Left renal pelvis (tissue), 4 donors: ENCODE data around the gene CAPN15. TPM values are rescaled to one million over a fixed set of nuclear protein-coding genes. Genes with fewer than 3 reads are reported as not detected.

Source experiments
- DNase-seq, 4 donors: peaks; one replicate each; pipeline ENCODE4 v3.0.0-alpha.2; 2013; ENCODE audit warnings: low read depth in 4 of 4, low spot score in 3 of 4
- polyA plus RNA-seq, 4 donors: library from polyadenylated mRNA; unstranded; fragments of 120-200 nt; gene quantifications; one replicate each; pipeline ENCODE4 v1.2.1, GENCODE V29; 2013; ENCODE audit not compliant: insufficient read length in 4 of 4

Gene CAPN15
- polyA plus RNA-seq, 4 donors, result 16.2 to 36.6 (median 23.5) TPM

DNA sequence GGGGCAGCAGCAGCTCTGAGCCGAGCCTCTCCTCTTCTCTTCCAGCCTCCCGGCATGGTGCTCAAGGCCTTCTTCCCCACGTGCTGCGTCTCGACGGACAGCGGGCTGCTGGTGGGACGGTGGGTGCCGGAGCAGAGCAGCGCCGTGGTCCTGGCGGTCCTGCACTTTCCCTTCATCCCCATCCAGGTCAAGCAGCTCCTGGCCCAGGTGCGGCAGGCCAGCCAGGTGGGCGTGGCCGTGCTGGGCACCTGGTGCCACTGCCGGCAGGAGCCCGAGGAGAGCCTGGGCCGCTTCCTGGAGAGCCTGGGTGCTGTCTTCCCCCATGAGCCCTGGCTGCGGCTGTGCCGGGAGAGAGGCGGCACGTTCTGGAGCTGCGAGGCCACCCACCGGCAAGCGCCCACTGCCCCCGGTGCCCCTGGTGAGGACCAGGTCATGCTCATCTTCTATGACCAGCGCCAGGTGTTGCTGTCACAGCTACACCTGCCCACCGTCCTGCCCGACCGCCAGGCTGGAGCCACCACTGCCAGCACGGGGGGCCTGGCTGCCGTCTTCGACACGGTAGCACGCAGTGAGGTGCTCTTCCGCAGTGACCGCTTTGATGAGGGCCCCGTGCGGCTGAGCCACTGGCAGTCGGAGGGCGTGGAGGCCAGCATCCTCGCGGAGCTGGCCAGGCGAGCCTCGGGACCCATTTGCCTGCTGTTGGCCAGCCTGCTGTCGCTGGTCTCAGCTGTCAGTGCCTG, 46.7 kb downstream of the CAPN15 start:
- DNase-seq, result no peak

DNA sequence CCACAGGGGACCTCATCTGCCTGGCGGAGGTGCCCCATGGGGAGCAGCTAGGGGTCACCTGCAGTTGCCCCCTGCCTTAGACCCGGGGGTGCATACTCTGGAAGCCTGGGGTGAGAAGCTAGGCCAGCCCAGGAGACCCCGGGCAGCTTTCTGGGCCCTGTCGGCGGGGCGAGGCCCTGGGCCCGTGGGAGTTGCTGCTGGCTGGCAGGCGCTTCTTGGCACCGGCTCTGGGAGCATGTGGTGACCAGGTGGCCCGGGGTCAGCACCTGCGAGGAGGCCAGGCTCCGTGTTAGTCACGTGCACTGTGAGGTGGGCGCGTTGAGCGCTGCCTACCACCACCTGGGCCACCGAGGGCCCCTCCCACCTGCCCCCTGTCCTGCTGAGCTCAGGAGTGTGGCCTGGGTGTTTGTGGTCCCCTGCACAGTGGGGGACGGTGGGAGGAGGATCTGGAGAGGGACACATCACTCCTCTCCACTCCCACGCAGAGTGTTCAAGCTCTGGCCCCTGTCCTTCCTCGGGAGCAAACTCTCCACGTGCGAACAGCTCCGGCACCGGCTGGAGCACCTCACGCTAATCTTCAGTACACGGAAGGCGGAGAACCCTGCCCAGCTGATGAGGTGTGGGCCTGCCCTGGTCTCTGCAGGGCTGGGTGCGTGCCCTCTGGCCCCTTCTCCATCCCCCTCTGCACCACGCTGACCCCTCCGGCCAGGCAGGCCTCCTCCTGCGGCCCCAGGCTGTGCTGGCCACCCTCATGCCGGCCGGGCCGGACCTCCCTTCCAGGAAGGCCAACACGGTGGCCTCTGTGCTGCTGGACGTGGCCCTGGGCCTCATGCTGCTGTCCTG, 48.1 kb downstream of the CAPN15 start:
- no peak for DNase-seq

DNA sequence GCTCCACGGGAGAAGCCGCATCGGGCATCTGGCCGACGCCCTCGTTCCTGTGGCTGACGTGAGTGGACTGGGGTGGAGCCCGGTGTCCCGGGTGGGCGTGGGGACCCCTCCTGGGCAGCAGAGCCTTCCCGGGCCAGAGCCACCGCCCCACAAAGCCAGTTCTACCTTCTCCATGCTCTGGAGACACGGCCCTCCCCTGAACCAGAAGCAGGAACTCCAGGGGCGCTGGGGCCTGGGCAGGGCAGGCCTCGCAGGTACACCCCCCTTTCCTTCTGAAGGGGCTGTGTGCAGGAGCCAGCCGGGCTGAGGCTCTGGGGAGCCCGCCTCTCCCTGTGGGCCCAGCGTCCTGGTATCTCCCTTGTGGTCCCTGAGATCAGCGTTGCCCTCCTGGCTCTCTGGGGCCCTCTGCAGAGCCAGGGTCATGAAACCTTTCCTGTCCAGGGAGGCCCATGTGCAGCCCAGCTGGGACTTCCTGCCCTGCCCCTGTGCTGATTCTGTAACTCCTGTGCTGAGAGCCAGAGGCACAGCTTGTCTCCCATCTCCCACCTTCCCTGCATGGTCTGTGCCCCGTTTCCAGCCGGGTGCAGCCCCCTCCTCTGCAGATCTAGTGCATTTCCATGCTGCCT, 48.8 kb downstream of the CAPN15 start:
- no peak for DNase-seq

DNA sequence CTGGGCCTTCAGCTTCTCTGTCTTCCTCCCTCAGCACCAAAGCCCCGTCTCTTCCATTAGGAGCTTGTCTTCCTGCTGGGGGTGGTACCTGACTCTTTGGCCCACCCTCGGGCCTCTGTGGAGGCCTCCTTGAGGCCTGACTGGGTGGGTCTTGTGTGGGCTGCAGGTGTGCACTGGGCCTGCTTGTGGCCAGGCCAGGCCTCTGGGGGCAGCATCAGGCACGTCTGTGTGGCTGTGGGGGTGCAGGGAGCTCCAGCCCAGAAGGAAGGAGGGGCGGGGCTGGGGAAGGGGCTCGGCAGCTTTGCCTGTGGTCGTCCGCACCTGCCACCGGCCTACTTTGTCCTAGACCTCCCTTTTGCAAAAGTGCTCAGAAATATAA, 49.3 kb downstream of the CAPN15 start:
- no peak for DNase-seq

DNA sequence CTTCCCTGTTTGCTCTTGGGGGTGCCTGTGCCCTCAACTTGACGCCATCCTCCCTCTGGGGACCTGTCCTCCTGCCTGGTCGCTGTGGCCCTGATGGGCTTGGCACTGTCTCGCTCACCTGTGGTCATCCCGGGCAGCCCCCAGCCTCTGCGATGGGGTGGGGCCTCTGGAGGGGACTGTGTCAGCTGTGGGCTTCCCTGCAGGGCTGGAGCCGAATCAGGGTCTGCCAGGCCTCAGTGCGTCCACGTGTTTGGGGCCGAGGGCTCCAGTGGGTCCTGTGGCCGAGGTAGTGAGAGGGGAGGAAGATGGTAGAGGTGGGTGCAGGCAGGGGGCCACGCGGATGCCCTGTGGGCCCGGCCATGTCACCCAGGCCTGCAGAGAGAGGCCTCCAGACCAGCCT, 50.3 kb downstream of the CAPN15 start:
- DNase-seq, result no peak

DNA sequence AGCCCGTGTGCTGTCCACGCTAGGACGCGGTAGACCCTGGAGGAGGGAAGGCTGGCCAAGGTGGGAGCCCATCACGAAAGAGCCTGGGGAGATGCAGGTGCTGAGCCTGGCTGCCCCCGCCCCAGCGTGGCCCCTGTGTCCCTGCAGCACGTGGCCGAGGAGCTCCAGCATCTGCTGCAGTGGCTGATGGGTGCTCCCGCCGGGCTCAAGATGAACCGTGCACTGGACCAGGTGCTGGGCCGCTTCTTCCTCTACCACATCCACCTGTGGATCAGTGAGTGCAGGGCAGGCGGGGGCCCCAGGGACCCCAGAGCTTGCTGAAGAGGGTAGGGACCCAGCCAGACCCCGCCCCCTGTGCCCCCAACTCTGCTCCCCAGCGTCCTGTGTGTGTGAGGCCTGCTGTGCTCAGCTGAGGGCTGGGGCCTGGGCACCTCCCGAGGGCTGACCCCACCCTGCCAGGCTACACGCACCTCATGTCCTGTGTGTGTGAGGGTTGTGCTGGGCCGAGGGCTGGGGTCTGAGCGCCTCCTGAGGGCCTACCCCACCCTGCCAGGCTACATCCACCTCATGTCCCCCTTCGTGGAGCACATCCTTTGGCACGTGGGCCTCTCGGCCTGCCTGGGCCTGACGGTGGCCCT, 50.8 kb downstream of the CAPN15 start:
- no peak for DNase-seq

DNA sequence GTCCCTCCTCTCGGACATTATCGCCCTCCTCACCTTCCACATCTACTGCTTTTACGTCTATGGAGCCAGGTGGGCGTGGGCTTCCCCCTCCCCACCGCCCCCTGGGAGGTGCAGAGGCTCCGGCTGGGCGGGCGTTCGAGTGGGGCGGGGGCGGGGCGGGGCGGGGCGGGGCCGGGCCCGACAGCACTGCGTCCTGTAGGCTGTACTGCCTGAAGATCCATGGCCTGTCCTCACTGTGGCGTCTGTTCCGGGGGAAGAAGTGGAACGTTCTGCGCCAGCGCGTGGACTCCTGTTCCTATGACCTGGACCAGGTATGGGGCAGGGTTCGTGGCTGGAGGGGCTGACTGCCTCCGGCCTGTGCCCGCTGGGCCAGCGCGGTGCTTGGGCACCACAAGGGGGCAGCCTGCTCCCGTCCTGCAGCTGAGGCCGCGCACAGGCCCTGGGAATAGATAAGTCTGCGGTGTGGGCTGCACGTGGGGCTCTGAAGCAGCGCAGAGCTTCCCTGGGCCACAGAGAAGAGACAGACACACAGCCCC, 51.4 kb downstream of the CAPN15 start:
- no peak for DNase-seq

DNA sequence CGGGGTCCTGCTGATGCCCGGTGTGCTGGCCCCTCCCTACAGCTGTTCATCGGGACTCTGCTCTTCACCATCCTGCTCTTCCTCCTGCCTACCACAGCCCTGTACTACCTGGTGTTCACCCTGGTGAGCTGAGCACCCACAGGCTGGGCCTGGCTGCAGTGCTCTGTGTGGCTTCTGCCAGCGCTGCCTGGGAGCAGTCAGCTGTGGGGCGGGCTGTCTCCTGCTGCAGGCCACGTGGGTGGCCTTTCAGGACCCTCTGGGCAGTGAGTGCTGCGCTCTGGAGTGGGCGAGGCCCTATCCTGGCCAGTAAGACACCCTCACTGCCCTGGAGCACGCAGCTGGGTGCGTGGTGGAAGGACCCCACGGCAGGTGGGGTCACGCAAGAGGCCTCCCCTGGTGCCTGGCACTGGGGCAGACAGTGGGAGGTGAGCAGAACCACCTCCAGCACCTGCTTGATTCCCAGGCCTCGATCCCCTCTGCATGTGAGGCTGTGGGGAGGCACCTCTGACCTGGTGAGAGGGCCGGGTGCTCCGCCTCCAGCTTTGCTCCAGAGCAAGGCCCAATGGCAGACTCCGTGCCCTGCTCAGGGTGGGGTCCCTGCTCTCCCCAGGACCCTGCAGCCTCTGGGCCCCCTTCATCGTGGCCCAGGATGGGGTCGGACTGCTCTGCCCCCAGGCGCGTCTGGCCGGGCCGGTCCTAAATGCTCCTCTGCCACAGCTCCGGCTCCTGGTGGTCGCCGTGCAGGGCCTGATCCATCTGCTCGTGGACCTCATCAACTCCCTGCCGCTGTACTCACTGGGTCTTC, 52.8 kb downstream of the CAPN15 start:
- DNase-seq, result no peak

DNA sequence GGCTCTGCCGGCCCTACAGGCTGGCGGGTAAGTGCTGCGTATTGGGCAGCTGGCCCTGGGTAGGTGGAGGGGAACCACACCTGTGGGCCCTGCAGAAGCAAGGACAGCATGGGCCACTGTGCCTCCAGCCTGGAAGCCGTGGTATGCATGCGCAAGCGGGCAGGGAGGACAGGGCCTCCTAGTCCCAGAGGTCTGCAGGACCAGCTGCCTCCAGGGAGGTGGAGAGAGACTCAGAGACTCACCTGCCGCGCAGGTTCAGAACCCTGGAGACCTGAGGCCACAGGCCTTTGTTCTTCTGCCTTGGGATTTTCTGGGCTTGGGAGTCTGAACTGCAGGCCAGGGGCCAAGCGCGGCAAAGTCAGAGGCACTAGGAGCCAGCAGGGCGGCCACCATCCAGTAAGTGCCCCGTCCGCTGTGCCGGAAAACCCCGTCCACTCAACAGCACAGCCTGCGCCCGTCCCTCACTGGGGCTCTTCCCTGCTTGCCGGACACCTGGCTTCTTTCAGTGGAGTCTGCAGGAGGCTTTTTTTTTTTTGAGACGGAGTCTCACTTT, 53.5 kb downstream of the CAPN15 start:
- no peak for DNase-seq

DNA sequence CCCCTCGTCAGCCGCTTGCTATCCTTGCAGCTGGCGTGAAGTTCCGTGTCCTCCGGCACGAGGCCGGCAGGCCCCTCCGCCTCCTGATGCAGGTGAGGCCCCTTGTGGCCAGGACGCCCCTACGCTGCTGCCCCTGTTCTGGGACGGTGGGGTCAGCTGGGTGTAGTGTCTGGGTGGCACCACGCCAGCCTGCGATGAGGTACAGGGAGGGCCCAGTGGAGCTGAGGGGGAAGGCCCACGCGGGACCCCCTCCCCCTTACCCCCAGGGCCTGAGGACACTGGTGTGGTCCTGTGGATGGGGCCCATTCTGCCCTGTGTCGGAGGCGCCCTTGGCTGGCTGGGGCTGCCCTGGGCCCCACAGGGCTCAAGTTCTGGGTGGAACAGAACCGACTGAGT, 54.7 kb downstream of the CAPN15 start:
- no peak for DNase-seq

DNA sequence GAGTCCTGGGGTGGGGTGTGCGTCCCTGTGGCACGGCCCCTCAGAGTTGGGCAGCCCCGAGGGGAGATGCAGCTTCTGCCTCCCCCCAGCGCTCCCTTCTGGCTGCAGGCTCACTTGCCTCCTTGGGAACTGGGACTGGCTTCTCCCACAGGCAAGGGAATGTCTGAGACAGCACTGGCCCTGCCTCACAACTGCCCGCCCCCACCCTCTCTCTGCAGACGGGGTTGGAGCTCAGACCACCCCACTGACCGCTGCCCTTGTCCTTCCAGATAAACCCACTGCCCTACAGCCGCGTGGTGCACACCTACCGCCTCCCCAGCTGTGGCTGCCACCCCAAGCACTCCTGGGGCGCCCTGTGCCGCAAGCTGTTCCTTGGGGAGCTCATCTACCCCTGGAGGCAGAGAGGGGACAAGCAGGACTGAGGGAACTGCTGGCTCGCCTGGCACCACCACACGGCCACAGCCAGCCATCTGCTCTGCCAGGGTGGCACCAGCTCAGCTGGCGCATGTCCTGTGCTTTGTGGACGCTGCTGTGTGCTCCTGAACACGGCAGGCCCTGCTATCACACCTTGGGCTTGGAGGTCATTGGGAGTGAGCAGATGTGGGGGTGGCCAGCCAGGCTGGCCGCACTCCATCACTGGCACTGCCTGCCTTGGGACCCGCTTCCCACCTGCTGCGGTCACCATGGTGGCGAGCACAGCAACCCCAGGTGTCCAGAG, 55.3 kb downstream of the CAPN15 start:
- no peak for DNase-seq

DNA sequence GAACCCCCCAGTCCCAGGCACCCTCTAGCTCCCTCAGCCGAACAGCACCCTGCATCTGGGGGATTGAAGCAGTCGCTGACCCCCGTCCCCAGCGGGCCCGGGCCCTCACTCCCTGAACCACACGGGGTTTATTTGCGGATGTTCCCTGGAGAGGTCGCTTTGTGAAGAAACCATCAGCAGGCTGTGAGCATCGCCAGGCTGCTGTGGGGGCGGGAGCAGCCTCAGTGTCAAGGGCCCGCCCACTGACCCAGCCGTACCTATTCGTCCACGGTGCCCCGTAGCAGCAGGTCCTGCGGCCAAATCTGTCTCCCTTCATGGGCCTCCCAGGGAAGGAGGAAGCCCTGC, 55.9 kb downstream of the CAPN15 start:
- DNase-seq, result no peak

DNA sequence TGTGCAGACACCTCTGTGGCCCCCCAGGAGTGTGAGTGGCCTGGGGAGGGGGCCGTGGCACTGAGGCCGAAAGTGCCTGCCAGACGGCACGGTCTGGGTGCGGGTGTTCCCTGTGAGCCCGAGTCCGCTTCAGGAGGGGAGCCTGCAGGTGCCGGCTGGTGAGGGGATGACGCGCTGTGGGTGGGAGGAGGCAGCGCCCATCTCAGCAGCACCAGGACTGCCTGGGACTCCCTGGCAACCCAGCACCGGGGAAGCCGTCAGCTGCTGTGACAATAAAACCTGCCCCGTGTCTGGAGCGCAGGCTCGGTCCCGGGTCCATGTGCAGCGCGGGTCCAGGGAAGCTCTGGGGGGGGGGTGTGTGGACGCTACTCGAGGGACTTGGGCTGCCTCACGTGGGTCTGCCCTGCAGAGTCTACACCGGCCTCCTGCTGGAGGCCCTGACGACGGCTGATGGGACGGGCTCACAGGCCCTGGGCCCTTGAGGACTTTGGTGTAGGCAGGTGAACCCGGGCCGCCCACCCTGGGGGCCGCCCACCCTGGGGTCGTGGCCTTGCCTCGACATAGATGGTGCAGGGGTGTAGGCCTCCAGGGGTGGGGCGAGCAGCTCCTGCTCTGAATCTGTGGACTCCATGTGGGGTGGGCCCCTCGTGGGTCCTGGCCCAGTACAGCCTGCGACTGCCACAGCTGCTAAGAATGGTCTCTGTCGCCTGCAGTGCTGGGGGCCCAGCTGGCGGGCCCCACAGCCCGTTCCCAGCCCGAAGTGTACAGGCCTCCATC, 56.5 kb downstream of the CAPN15 start:
- no peak for DNase-seq

DNA sequence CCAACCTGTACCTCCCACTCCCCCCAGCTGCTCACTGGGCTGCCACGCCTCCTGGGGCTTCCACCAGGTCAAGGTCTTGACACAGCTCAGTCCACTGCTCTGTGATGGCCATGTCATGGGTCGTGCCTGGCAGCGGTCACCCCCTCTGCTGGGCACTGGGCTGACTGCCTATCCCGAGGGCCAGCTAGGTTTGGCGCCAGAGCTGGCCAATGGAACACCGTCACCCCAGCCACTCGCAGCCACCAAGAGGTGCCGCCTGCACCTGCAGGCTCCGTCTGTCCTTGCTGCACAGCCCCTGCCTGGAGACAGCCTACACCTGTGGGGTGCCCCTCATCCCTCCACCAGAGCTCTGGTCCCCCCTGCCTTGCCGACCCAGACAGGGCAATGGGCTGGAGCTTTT, 57.8 kb downstream of the CAPN15 start:
- no peak for DNase-seq

DNA sequence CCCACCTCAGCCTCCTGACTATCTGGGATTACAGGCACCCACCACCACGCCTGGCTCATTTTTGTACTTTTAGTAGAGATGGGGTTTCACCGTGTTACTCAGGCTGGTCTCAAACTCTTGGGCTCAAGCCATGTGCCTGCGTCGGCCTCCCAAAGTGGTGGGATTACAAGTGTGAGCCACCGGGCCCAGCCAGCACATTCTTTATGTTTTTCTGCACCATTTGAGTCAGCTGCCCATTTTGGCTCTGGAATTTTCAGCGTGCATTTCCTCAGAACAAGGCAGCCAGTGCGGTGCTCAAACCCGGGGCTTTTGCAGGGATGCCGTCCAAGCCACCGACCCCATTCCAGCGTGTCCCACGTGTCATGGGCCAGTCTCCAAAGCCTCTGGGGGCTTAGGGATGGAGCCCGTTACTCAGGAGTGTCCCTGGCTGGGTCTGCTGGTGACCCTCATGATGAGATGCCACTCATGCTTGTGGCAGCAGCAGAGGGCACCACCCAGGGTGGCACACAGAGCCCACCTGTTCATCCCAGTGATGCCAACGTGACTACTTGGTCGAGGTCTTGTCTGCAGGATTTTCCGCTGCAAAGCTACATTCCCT, 58.6 kb downstream of the CAPN15 start:
- DNase-seq, result no peak

DNA sequence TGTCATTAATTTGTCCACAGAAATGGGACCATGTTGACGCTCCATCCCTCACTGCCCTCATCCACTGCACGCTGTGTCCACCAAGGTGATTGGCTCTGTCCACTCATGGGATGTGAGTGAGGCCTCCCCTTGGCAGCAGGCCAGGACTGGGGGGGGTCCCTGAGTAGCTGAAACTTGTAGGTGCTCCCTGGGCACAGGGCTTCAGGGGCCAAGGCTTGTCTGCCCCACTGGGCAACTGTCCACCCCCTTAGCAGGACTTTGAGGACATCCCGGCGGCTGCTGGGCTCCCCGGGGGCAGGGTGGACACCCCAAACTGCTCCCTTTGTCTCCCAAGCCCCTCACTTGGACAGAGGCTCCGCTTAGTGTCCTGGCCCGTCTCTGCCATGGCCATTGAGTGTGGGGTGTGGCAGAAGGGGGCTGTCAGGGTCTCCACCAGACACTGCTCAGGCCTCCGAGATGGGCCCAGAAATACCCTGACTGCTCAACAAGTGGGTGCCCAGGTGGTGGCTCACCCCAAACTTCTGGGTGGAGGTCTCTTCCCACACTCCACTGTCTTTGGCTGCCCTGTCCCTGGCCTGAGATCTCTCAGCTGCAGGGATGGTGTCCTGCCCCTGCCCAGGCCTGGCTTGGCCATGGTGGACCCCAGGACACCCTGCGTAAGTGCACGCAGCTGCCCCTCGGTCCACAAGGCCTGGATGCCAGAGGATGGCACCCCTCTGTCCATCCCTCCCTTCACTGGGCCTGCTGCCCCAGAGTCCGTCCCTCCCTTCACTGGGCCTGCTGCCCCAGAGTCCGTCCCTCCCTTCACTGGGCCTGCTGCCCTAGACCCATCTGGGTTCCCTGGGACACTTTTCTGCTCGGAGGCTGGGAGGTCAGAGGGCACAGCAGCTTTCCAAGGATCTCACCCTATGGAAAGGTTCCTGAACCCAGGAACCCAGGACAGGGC, 59.4 kb downstream of the CAPN15 start:
- DNase-seq, result no peak

DNA sequence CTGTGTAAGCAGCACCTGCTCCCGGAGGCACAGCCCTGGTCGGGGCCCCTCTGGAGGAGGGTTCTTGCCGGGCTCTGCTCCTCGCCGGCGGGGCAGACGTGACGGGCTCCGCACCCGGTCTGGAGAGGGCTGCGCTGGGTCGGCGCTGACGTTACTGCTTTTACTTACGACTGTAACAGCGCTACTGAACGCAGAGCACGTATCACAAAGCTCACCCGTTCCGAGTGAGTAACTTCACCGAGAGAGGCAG, 61.1 kb downstream of the CAPN15 start:
- no peak for DNase-seq
